ENCODE results near the gene ELF5. TPM values are rescaled to one million over a fixed set of nuclear protein-coding genes. Genes with fewer than 3 reads are reported as not detected.

Gene ELF5
- total and polyA plus RNA-seq, 4 donors: 0.06 to 0.37 (median 0.08) TPM; not detected in 1

- 90% methylated on average over 3 of the region's 3 CpGs for WGBS
- TF ChIP-seq FOXA2 (IDR thresholded peaks at IDR 0.05): no peak
- no peak for TF ChIP-seq ATF3 (IDR thresholded peaks at IDR 0.05)
- TF ChIP-seq JUND (IDR thresholded peaks at IDR 0.05): no peak
- H3K9ac ChIP-seq (ENCODE audit: low read depth in 1 of 2, low read length in 2 of 2): no peak overlapping the region
- H3K4me1 ChIP-seq (ENCODE audit: control insufficient read depth in 4 of 4, insufficient read depth in 4 of 4, low read length in 3 of 4): peaks cover 0 to under 1% (median 0%) of the 10 kb centered on the region in 4 donors
- no peak overlapping the region for H3K27ac ChIP-seq (ENCODE audit: low read depth in 1 of 2, low read length in 2 of 2)
- peaks cover 0 to 9% (median 0%) of the 10 kb centered on the region in 4 donors for H3K9me3 ChIP-seq (ENCODE audit: control insufficient read depth in 4 of 4, low read length in 3 of 4)
- H3K36me3 ChIP-seq (ENCODE audit: control insufficient read depth in 4 of 4, insufficient read depth in 3 of 4, low read depth in 1 of 4, low read length in 3 of 4): no peaks in the 10 kb centered on the region
- no peak for DNase-seq (ENCODE audit: low spot score)
- no peak overlapping the region for H3K4me3 ChIP-seq (ENCODE audit: low read depth in 1 of 3, low read length in 3 of 3)
- H3K27me3 ChIP-seq (ENCODE audit: control insufficient read depth in 4 of 4, insufficient read depth in 4 of 4, low read length in 3 of 4): no peaks in the 10 kb centered on the region
Measured at GRCh38 chr11:34534826-34535225, 21.2 kb upstream of the ELF5 start.

- H3K36me3 ChIP-seq (ENCODE audit: control insufficient read depth in 4 of 4, insufficient read depth in 3 of 4, low read depth in 1 of 4, low read length in 3 of 4): no peaks in the 10 kb centered on the region
- peaks cover 0 to 14% (median 11%) of the 10 kb centered on the region in 4 donors for H3K4me1 ChIP-seq (ENCODE audit: control insufficient read depth in 4 of 4, insufficient read depth in 4 of 4, low read length in 3 of 4)
- peaks cover 0 to 9% (median 0%) of the 10 kb centered on the region in 4 donors for H3K9me3 ChIP-seq (ENCODE audit: control insufficient read depth in 4 of 4, low read length in 3 of 4)
- no peak for TF ChIP-seq EGR1 (IDR thresholded peaks at IDR 0.05; ENCODE audit: low read depth in 2 of 2)
- no peak for TF ChIP-seq ZBTB33 (IDR thresholded peaks at IDR 0.05)
- no peak for TF ChIP-seq TAF1 (conservative IDR thresholded peaks at IDR 0.05)
- TF ChIP-seq HNF4G (IDR thresholded peaks at IDR 0.05): no peak
- TF ChIP-seq RAD21 (IDR thresholded peaks at IDR 0.05): no peak
- TF ChIP-seq JUND (IDR thresholded peaks at IDR 0.05): no peak
- TF ChIP-seq GABPA (IDR thresholded peaks at IDR 0.05 in 1 of 2, conservative IDR thresholded peaks at IDR 0.05 in 1 of 2): no peak
- TF ChIP-seq FOXA2 (IDR thresholded peaks at IDR 0.05): no peak
- TF ChIP-seq FOXA1 (IDR thresholded peaks at IDR 0.05): no peak
- no peak for TF ChIP-seq RXRA (IDR thresholded peaks at IDR 0.05)
- no peak overlapping the region for H3K9ac ChIP-seq (ENCODE audit: low read depth in 1 of 2, low read length in 2 of 2)
- H3K4me3 ChIP-seq (ENCODE audit: low read depth in 1 of 3, low read length in 3 of 3): no peak overlapping the region
- H3K27me3 ChIP-seq (ENCODE audit: control insufficient read depth in 4 of 4, insufficient read depth in 4 of 4, low read length in 3 of 4): no peaks in the 10 kb centered on the region
- DNase-seq (ENCODE audit: low spot score): no peak
- 52% methylated on average over 1 of the region's 1 CpG for WGBS
- no peak overlapping the region for H3K27ac ChIP-seq (ENCODE audit: low read depth in 1 of 2, low read length in 2 of 2)
Measured at GRCh38 chr11:34531663-34532062, 18.1 kb upstream of the ELF5 start.

- Histone ChIP-seq H3K27me3 (ENCODE audit: control insufficient read depth in 4 of 4, insufficient read depth in 4 of 4, low read length in 3 of 4) (no peaks in the 10 kb centered on the region), H3K4me3 (ENCODE audit: low read depth in 1 of 3, low read length in 3 of 3) (no peak overlapping the region), H3K36me3 (ENCODE audit: control insufficient read depth in 4 of 4, insufficient read depth in 3 of 4, low read depth in 1 of 4, low read length in 3 of 4) (no peaks in the 10 kb centered on the region), H3K9me3 (ENCODE audit: control insufficient read depth in 4 of 4, low read length in 3 of 4) (peaks cover 0 to 9% (median 0%) of the 10 kb centered on the region in 4 donors), H3K4me1 (ENCODE audit: control insufficient read depth in 4 of 4, insufficient read depth in 4 of 4, low read length in 3 of 4) (peaks cover 0 to 19% (median 12%) of the 10 kb centered on the region in 4 donors), H3K9ac (ENCODE audit: low read depth in 1 of 2, low read length in 2 of 2) (no peak overlapping the region), H3K27ac (ENCODE audit: low read depth in 1 of 2, low read length in 2 of 2) (no peak overlapping the region)
- WGBS: 89% methylated on average over 3 of the region's 3 CpGs
- no peak for DNase-seq (ENCODE audit: low spot score)
- no peak for TF ChIP-seq RXRA (IDR thresholded peaks at IDR 0.05)
- TF ChIP-seq YY1 (IDR thresholded peaks at IDR 0.05): no peak
- TF ChIP-seq GABPA (IDR thresholded peaks at IDR 0.05 in 1 of 2, conservative IDR thresholded peaks at IDR 0.05 in 1 of 2): no peak
- TF ChIP-seq MAX (IDR thresholded peaks at IDR 0.05): no peak
- no peak for TF ChIP-seq ATF3 (IDR thresholded peaks at IDR 0.05)
- TF ChIP-seq ZBTB33 (IDR thresholded peaks at IDR 0.05): no peak
- no peak for TF ChIP-seq HNF4G (IDR thresholded peaks at IDR 0.05)
- no peak for TF ChIP-seq EGR1 (IDR thresholded peaks at IDR 0.05; ENCODE audit: low read depth in 2 of 2)
- no peak for TF ChIP-seq CTCF (IDR thresholded peaks at IDR 0.05; ENCODE audit: low read depth, low read length, missing input control)
- TF ChIP-seq JUND (IDR thresholded peaks at IDR 0.05): no peak
- TF ChIP-seq TAF1 (conservative IDR thresholded peaks at IDR 0.05): no peak
- no peak for TF ChIP-seq FOXA2 (IDR thresholded peaks at IDR 0.05)
- no peak for TF ChIP-seq NR2F2 (IDR thresholded peaks at IDR 0.05)
- no peak for TF ChIP-seq SP1 (IDR thresholded peaks at IDR 0.05)
Measured at GRCh38 chr11:34530545-34531234, 17.1 kb upstream of the ELF5 start.
